Subcutaneous abdominal adipose tissue (tissue), 5 donors: ENCODE data around the gene STAC3.

Experiments
- H3K27ac ChIP-seq: one replicate; pipeline ENCODE4 v1.7.0; 2013; ENCODE audit warnings: low read depth, mild to moderate bottlenecking, inconsistent platforms, low read length, moderate library complexity
- H3K27me3 ChIP-seq, 5 donors: one replicate each; pipeline ENCODE4 v1.7.0; 2013; ENCODE audit warnings: low read length in 5 of 5, inconsistent platforms in 1 of 5; ENCODE audit not compliant: control insufficient read depth in 5 of 5, insufficient read depth in 4 of 5
- H3K36me3 ChIP-seq, 5 donors: one replicate each; pipeline ENCODE4 v1.7.0; 2013; ENCODE audit warnings: low read length in 5 of 5; ENCODE audit not compliant: control insufficient read depth in 5 of 5, insufficient read depth in 5 of 5
- H3K4me1 ChIP-seq, 5 donors: one replicate each; pipeline ENCODE4 v1.7.0; 2013; ENCODE audit warnings: low read length in 5 of 5, mild to moderate bottlenecking in 3 of 5, moderate library complexity in 1 of 5; ENCODE audit not compliant: control insufficient read depth in 5 of 5, insufficient read depth in 5 of 5
- H3K4me3 ChIP-seq, 5 donors: one replicate each; pipeline ENCODE4 v1.7.0; 2013; ENCODE audit warnings: low read length in 5 of 5, low read depth in 1 of 5
- H3K9ac ChIP-seq, 5 donors: one replicate each; pipeline ENCODE4 v1.7.0; 2013; ENCODE audit warnings: low read length in 5 of 5, mild to moderate bottlenecking in 4 of 5, moderate library complexity in 3 of 5
- H3K9me3 ChIP-seq, 5 donors: one replicate each; pipeline ENCODE4 v1.7.0; 2013; ENCODE audit warnings: low read length in 5 of 5; ENCODE audit not compliant: control insufficient read depth in 5 of 5
- donor health status: healthy.
- donor health status: healthy.
- donor health status: healthy.
- donor health status: healthy.
- donor health status: healthy.

STAC3 gene

GRCh38 chr12:57241402-57242310 is 9.3 kb downstream of the STAC3 start:
- Histone ChIP-seq H3K27ac (no peak overlapping the region), H3K9ac (no peak overlapping the region), H3K27me3 (peaks cover 41 to 69% (median 63%) of the 10 kb centered on the region in 5 donors), H3K4me1 (peaks cover 4 to 66% (median 63%) of the 10 kb centered on the region in 5 donors), H3K4me3 (no peak overlapping the region), H3K9me3 (no peaks in the 10 kb centered on the region), H3K36me3 (no peaks in the 10 kb centered on the region)

GRCh38 chr12:57240926-57241401 is 10.0 kb downstream of the STAC3 start:
- H3K27me3 ChIP-seq: peaks cover 48 to 75% (median 70%) of the 10 kb centered on the region in 5 donors
- H3K9me3 ChIP-seq: no peaks in the 10 kb centered on the region
- H3K4me1 ChIP-seq: peaks cover 4 to 66% (median 63%) of the 10 kb centered on the region in 5 donors

GRCh38 chr12:57240066-57240921 is 10.7 kb downstream of the STAC3 start:
- Histone ChIP-seq H3K27ac (no peak overlapping the region), H3K9me3 (no peaks in the 10 kb centered on the region), H3K4me3 (peak overlapping the region in 4 of 5 donors; percentile 53 to 70 (median 60)), H3K4me1 (peaks cover 4 to 67% (median 63%) of the 10 kb centered on the region in 5 donors), H3K9ac (peak overlapping the region in 1 of 5 donors; percentile 23), H3K36me3 (no peaks in the 10 kb centered on the region), H3K27me3 (peaks cover 54 to 82% (median 76%) of the 10 kb centered on the region in 5 donors)

More at GRCh38 chr12:57240926-57241401, 10.0 kb downstream of the STAC3 start:
- H3K27ac ChIP-seq: no peak overlapping the region
- H3K36me3 ChIP-seq: no peaks in the 10 kb centered on the region
- no peak overlapping the region for H3K9ac ChIP-seq
- H3K4me3 ChIP-seq: peak overlapping the region in 4 of 5 donors; percentile 53 to 70 (median 60)

GRCh38 chr12:57239587-57240065 is 11.4 kb downstream of the STAC3 start:
- Histone ChIP-seq H3K27me3 (peaks cover 54 to 83% (median 73%) of the 10 kb centered on the region in 5 donors), H3K9me3 (no peaks in the 10 kb centered on the region), H3K4me1 (peaks cover 4 to 69% (median 63%) of the 10 kb centered on the region in 5 donors), H3K9ac (peak overlapping the region in 2 of 5 donors; percentile 20 to 23), H3K4me3 (peak overlapping the region in 4 of 5 donors; percentile 53 to 70 (median 60)), H3K27ac (no peak overlapping the region), H3K36me3 (peaks cover 0 to 1% (median under 1%) of the 10 kb centered on the region in 5 donors)

- Histone ChIP-seq H3K27ac (no peak overlapping the region), H3K36me3 (peaks cover 0 to 7% (median 7%) of the 10 kb centered on the region in 5 donors), H3K9ac (peak overlapping the region in 3 of 5 donors; percentile 48 to 64 (median 53)), H3K9me3 (no peaks in the 10 kb centered on the region), H3K4me3 (peak overlapping the region; percentile 17 to 70 (median 63)), H3K27me3 (peaks cover 54 to 77% (median 66%) of the 10 kb centered on the region in 5 donors), H3K4me1 (peaks cover 4 to 70% (median 64%) of the 10 kb centered on the region in 5 donors)
Measured at GRCh38 chr12:57238854-57239554, 12.0 kb downstream of the STAC3 start.

- peaks cover 4 to 67% (median 59%) of the 10 kb centered on the region in 5 donors for H3K4me1 ChIP-seq
- H3K27ac ChIP-seq: no peak overlapping the region
- peaks cover 54 to 73% (median 63%) of the 10 kb centered on the region in 5 donors for H3K27me3 ChIP-seq
- H3K9me3 ChIP-seq: no peaks in the 10 kb centered on the region
- peak overlapping the region in 3 of 5 donors; percentile 48 to 64 (median 53) for H3K9ac ChIP-seq
- peak overlapping the region; percentile 17 to 70 (median 63) for H3K4me3 ChIP-seq
- peaks cover 0 to 15% (median 15%) of the 10 kb centered on the region in 5 donors for H3K36me3 ChIP-seq
Measured at GRCh38 chr12:57237932-57238853, 12.8 kb downstream of the STAC3 start.

GRCh38 chr12:57237596-57237931 is 13.4 kb downstream of the STAC3 start:
- Histone ChIP-seq H3K9ac (no peak overlapping the region), H3K27me3 (peaks cover 51 to 67% (median 57%) of the 10 kb centered on the region in 5 donors), H3K9me3 (no peaks in the 10 kb centered on the region), H3K4me1 (peaks cover 4 to 61% (median 53%) of the 10 kb centered on the region in 5 donors), H3K36me3 (peaks cover 0 to 22% (median 21%) of the 10 kb centered on the region in 5 donors), H3K27ac (no peak overlapping the region), H3K4me3 (peak overlapping the region in 2 of 5 donors; percentile 63 to 70)

- Histone ChIP-seq H3K9me3 (no peaks in the 10 kb centered on the region), H3K27ac (no peak overlapping the region), H3K9ac (no peak overlapping the region), H3K4me3 (peak overlapping the region in 4 of 5 donors; percentile 23 to 55 (median 49)), H3K27me3 (peaks cover 46 to 62% (median 52%) of the 10 kb centered on the region in 5 donors), H3K4me1 (peaks cover 4 to 56% (median 49%) of the 10 kb centered on the region in 5 donors), H3K36me3 (peaks cover 0 to 27% (median 26%) of the 10 kb centered on the region in 5 donors)
Measured at GRCh38 chr12:57236925-57237595, 13.9 kb downstream of the STAC3 start.
